ENCODE data around the gene CCDC82.

GRCh38 chr11:96306071-96306470 lies 83.6 kb downstream of the CCDC82 start:
- TF ChIP-seq CTCF (IDR thresholded peaks at IDR 0.05) (no peak), ZFX (IDR thresholded peaks at IDR 0.05; ENCODE audit: borderline replicate concordance) (no peak)
